Ovary (tissue), 3 donors: ENCODE measurements around the gene DISP1.

ENCODE experiments used
- CTCF ChIP-seq, 3 donors: fragments of 450-650 bp in 2 of 3; fragments of 200-600 bp in 1 of 3; IDR thresholded peaks; one replicate each; pipeline versions ENCODE4 v1.5.1 to v1.8.0; 2016 to 2022; ENCODE audit warnings: antibody characterized with exemption in 3 of 3, mild to moderate bottlenecking in 1 of 3
- EP300 ChIP-seq: sonication (generic); formaldehyde crosslinking; IDR thresholded peaks from one replicate; pipeline ENCODE4 v1.6.1; 2017; ENCODE audit warnings: antibody characterized with exemption
- POLR2A ChIP-seq: fragments of 450-650 bp; IDR thresholded peaks from one replicate; pipeline ENCODE4 v1.6.1; 2017; ENCODE audit warnings: antibody characterized with exemption, mild to moderate bottlenecking, moderate library complexity
- donor health status: DM: no; HTN: no; CAD: no.

- TF ChIP-seq CTCF (IDR thresholded peaks at IDR 0.05): no peak
- no peak for TF ChIP-seq POLR2A
- TF ChIP-seq EP300: no peak
These were observed 29.9 kb upstream of the DISP1 start for GRCh38 chr1:222784916-222785315.
